ES-I3 (cell line): ENCODE data around the gene TAF11L8.
"Not testable (repeated sequence)": the region's sequence is repeated elsewhere in the genome, so short reads cannot be mapped to it uniquely, and the experiment has no call there.

ENCODE experiments used
- H3K36me3 ChIP-seq: 2 replicates; pipeline ENCODE4 v1.6.1; 2013; ENCODE audit warnings: mild to moderate bottlenecking, low read length, control low read depth, moderate library complexity; ENCODE audit not compliant: insufficient read depth
- H3K4me1 ChIP-seq: 2 replicates; pipeline ENCODE4 v1.6.1; 2013; ENCODE audit warnings: mild to moderate bottlenecking, control low read depth, low read length; ENCODE audit not compliant: insufficient read depth
- H3K9ac ChIP-seq: 2 replicates; pipeline ENCODE4 v1.6.1; 2013; ENCODE audit warnings: low read depth, mild to moderate bottlenecking, low read length, moderate library complexity
- H3K9me3 ChIP-seq: 2 replicates; pipeline ENCODE4 v1.6.1; 2013; ENCODE audit warnings: mild to moderate bottlenecking, low read length, moderate library complexity; ENCODE audit not compliant: control insufficient read depth, insufficient read depth

TAF11L8 gene

GRCh38 chr5:17590860-17591259 lies at the start of gene TAF11L8:
TSS of gene TAF11L8 (minus strand) at chr5:17590960.
- not testable (repeated sequence) for H3K4me1 ChIP-seq, H3K36me3 ChIP-seq, H3K9me3 ChIP-seq, H3K9ac ChIP-seq

DNA sequence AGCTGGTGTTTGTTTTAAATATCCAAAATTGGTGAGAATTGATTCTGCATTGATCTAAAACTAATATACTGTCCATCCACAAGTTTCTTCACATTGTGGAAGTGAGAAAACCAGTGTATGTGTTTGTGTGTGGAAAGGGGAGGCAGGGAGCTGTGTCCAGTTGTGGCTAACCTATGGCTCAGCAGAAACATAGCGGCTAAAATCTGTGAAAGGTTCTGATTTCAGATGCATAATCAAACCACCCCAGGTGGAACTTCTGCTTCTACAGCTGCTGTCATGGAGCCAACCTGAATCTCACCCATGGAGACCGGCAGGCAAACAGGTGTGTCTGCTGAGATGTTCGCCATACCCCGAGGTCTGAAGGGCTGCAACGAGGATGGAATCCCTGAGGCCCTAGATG lies 43.4 kb upstream of the TAF11L8 start, which contains the start of gene TAF11L14:
Gene TAF11L14 (plus strand): TSS at position 301 of the 400 bp plus-strand sequence.
- Histone ChIP-seq H3K9ac (no peak within 1 kb of the TSS), H3K9me3 (no peaks in the 10 kb centered on the region; the same call in 1 of the 2 replicates), H3K4me1 (no peaks in the 10 kb centered on the region), H3K36me3 (no peaks in the 10 kb centered on the region)

DNA sequence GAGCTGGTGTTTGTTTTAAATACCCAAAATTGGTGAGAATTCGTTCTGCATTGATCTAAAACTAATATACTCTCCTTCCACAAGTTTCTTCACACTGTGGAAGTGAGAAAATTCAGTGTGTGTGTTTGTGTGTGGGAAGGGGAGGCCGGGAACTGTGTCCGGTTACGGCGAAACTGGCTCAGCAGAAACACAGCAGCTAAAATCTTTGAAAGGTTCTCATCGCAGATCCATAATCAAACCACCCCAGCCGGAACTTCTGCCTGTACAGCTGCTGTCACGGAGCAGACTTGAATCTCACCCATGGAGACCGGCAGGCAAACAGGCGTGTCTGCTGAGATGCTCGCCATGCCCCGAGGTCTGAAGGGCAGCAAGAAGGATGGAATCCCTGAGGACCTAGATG lies 41.0 kb upstream of the TAF11L8 start, which contains the start of gene TAF11L13:
Gene TAF11L13 (plus strand): TSS at position 301 of the 400 bp plus-strand sequence.
- H3K4me1 ChIP-seq, H3K9ac ChIP-seq, H3K9me3 ChIP-seq, H3K36me3 ChIP-seq: not testable (repeated sequence)

GRCh38 chr5:17625686-17626085 lies 34.9 kb upstream of the TAF11L8 start:
- Histone ChIP-seq H3K4me1 (no peaks in the 10 kb centered on the region), H3K9me3 (no peaks in the 10 kb centered on the region), H3K36me3 (no peaks in the 10 kb centered on the region), H3K9ac (no peak overlapping the region)

DNA sequence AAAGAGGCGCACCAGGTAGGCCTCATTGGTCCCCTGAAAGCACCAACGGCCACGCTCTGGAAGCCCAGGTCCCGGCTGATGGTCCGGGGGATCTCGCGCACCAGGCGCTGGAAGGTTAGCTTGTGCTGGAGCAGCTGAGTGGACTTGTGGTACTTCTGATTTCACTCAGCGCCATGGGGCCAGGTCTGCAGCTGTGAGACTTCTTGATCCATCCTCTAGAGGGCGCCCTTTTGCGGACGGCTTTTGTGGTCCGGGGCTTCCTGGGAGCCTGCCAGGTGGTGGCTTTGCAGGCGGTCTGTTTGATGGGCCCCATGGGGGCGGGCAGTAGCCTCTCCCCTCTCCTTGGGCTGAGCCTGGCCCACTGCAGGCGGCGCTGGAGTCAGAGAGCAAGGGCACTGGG lies 29.9 kb upstream of the TAF11L8 start:
- Histone ChIP-seq H3K9me3 (no peaks in the 10 kb centered on the region), H3K4me1 (no peaks in the 10 kb centered on the region), H3K36me3 (no peaks in the 10 kb centered on the region), H3K9ac (no peak overlapping the region)

GRCh38 chr5:17619354-17619753 lies 28.6 kb upstream of the TAF11L8 start:
- Histone ChIP-seq H3K4me1 (no peaks in the 10 kb centered on the region), H3K36me3 (no peaks in the 10 kb centered on the region)

DNA sequence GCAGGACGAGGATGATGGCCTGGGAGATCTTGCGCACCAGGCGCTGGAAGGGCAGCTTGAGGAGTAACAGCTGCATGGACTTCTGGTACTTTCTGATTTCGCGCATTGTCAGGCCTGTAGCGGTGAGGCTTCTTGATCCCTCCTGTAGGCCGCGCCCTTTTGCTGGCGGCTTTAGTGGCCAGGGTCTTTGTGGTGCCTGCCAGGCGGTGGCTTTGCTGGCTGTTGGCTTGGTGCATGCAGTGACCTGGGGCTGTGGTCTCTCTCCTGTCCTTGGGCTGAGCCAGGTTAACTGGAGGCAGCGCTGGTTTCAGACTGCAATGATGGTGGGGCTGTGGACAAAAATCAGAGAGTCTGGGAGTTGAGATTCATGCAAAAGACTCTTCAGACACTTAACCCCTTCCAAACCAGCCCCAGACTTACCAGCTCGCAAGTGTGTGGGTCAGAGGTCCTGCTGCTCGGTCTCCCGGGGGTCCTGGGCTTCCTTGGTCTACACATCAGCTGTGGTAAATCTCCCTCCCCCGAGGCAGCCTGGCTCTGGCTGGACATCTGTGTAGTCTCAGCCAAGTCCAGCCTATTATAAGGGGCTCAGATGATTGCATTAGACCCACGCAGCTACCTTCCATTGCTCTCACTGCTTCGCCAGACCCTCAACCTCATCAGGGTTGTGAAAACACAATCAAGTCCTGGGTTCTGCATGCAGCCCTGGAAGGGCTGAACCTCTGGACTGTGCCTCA lies 24.3 kb upstream of the TAF11L8 start:
- H3K9me3 ChIP-seq: no peaks in the 10 kb centered on the region
- no peaks in the 10 kb centered on the region for H3K36me3 ChIP-seq
- no peak overlapping the region for H3K9ac ChIP-seq
- no peaks in the 10 kb centered on the region for H3K4me1 ChIP-seq

More at GRCh38 chr5:17619354-17619753, 28.6 kb upstream of the TAF11L8 start:
- no peak overlapping the region for H3K9ac ChIP-seq
- H3K9me3 ChIP-seq: no peaks in the 10 kb centered on the region

DNA sequence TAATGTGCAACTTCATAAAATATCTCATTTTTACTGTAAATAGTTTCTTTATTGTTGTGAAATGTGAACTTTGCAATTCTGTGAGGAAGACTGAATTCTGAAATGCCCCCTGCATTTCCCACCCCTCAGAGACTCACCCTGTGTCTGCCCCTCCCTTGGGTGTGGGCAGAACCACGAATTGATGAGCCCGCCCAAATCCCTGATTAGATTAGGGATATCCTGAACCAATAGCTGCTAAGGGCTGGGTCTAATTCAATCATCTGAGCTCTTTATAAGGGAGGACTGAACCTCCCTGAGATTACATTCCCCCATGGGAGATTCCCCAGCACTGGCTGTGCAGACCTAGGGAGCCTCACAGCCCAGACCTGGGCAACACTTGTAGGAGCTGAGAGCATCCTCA lies 19.3 kb upstream of the TAF11L8 start, which contains the start of gene TAF11L12:
Gene TAF11L12 (plus strand): TSS at position 301 of the 400 bp plus-strand sequence.
- H3K9me3 ChIP-seq, H3K9ac ChIP-seq, H3K36me3 ChIP-seq, H3K4me1 ChIP-seq: not testable (repeated sequence)

- H3K4me1 ChIP-seq, H3K9me3 ChIP-seq, H3K36me3 ChIP-seq, H3K9ac ChIP-seq: not testable (repeated sequence)
Measured at GRCh38 chr5:17607461-17607860, 16.7 kb upstream of the TAF11L8 start.

GRCh38 chr5:17604951-17605350 lies 14.2 kb upstream of the TAF11L8 start:
- Histone ChIP-seq H3K36me3 (no peaks in the 10 kb centered on the region), H3K4me1 (no peaks in the 10 kb centered on the region), H3K9me3 (no peaks in the 10 kb centered on the region), H3K9ac (no peak overlapping the region)

- not testable (repeated sequence) for H3K9ac ChIP-seq, H3K9me3 ChIP-seq, H3K36me3 ChIP-seq, H3K4me1 ChIP-seq
Measured at GRCh38 chr5:17603880-17604279, 13.1 kb upstream of the TAF11L8 start, which contains the start of gene TAF11L11. TSS of gene TAF11L11 (plus strand) at chr5:17604183.

GRCh38 chr5:17597728-17598127 lies 7.0 kb upstream of the TAF11L8 start, which contains the start of gene TAF11L10:
TSS of gene TAF11L10 (minus strand) at chr5:17597828.
- H3K9ac ChIP-seq, H3K36me3 ChIP-seq, H3K9me3 ChIP-seq, H3K4me1 ChIP-seq: not testable (repeated sequence)

GRCh38 chr5:17594255-17594654 lies 3.5 kb upstream of the TAF11L8 start, which contains the start of gene TAF11L9:
TSS of gene TAF11L9 (minus strand) at chr5:17594394.
- H3K4me1 ChIP-seq, H3K9ac ChIP-seq, H3K9me3 ChIP-seq, H3K36me3 ChIP-seq: not testable (repeated sequence)

- H3K9me3 ChIP-seq, H3K36me3 ChIP-seq, H3K9ac ChIP-seq, H3K4me1 ChIP-seq: not testable (repeated sequence)
Measured at GRCh38 chr5:17585658-17586057, 5.1 kb downstream of the TAF11L8 start, which contains the start of gene TAF11L7. TSS of gene TAF11L7 (minus strand) at chr5:17585758.
